BE2C (cell line): ENCODE data around the gene CLINT1.

ENCODE experiments used
- DNase-seq: peaks from one replicate; pipeline ENCODE4 v3.0.0-alpha.2; 2020
- H3K27me3 ChIP-seq: fragments of 250-450 bp; sonication (Bioruptor Pico); 2 replicates; pipeline ENCODE4 v1.5.1; 2020; ENCODE audit warnings: mild to moderate bottlenecking
- H3K36me3 ChIP-seq: fragments of 250-450 bp; sonication (Bioruptor Pico); 2 replicates; pipeline ENCODE4 v1.5.1; 2020; ENCODE audit warnings: mild to moderate bottlenecking
- H3K4me1 ChIP-seq: fragments of 250-450 bp; sonication (Bioruptor Pico); 2 replicates; pipeline ENCODE4 v1.5.1; 2020
- H3K4me3 ChIP-seq: 2 replicates; pipeline ENCODE4 v1.5.1; 2011; ENCODE audit warnings: low read depth, low read length
- H3K9me3 ChIP-seq: fragments of 250-450 bp; sonication (Bioruptor Pico); 2 replicates; pipeline ENCODE4 v1.5.1; 2020
- CTCF ChIP-seq: IDR thresholded peaks from 2 replicates; pipeline ENCODE4 v1.5.1; 2012; ENCODE audit warnings: mild to moderate bottlenecking, low read depth, low read length

Gene CLINT1

GRCh38 chr5:157802736-157803135, 56.2 kb downstream of the CLINT1 start:
- no peaks in the 10 kb centered on the region for H3K4me1 ChIP-seq
- TF ChIP-seq CTCF: no peak
- no peak overlapping the region for H3K4me3 ChIP-seq
- no peak for DNase-seq
- H3K36me3 ChIP-seq: peaks cover 48% of the 10 kb centered on the region
- no peaks in the 10 kb centered on the region for H3K27me3 ChIP-seq
- no peaks in the 10 kb centered on the region for H3K9me3 ChIP-seq

- H3K27me3 ChIP-seq: no peaks in the 10 kb centered on the region
- peaks cover 31% of the 10 kb centered on the region for H3K36me3 ChIP-seq
- no peak overlapping the region for H3K4me3 ChIP-seq
- no peak for DNase-seq
- no peaks in the 10 kb centered on the region for H3K4me1 ChIP-seq
- TF ChIP-seq CTCF: no peak
- H3K9me3 ChIP-seq: no peaks in the 10 kb centered on the region
Observed at GRCh38 chr5:157800137-157800536, 58.8 kb downstream of the CLINT1 start.

- Histone ChIP-seq H3K4me1 (no peaks in the 10 kb centered on the region), H3K4me3 (no peak overlapping the region), H3K36me3 (peaks cover 28% of the 10 kb centered on the region), H3K27me3 (no peaks in the 10 kb centered on the region), H3K9me3 (no peaks in the 10 kb centered on the region)
- no peak for TF ChIP-seq CTCF
- DNase-seq: no peak
Observed at GRCh38 chr5:157799578-157799977, 59.4 kb downstream of the CLINT1 start.

GRCh38 chr5:157793301-157793700, 65.6 kb downstream of the CLINT1 start:
- no peak for DNase-seq
- H3K36me3 ChIP-seq: peaks cover 30% of the 10 kb centered on the region
- no peaks in the 10 kb centered on the region for H3K9me3 ChIP-seq
- no peak for TF ChIP-seq CTCF
- H3K27me3 ChIP-seq: no peaks in the 10 kb centered on the region
- H3K4me3 ChIP-seq: no peak overlapping the region
- H3K4me1 ChIP-seq: no peaks in the 10 kb centered on the region

GRCh38 chr5:157785801-157786200, 73.1 kb downstream of the CLINT1 start:
- Histone ChIP-seq H3K4me3 (no peak overlapping the region), H3K4me1 (no peaks in the 10 kb centered on the region)
- no peak for TF ChIP-seq CTCF

GRCh38 chr5:157779221-157779620, 79.7 kb downstream of the CLINT1 start:
- Histone ChIP-seq H3K27me3 (no peaks in the 10 kb centered on the region), H3K4me1 (no peaks in the 10 kb centered on the region), H3K36me3 (no peaks in the 10 kb centered on the region), H3K9me3 (no peaks in the 10 kb centered on the region), H3K4me3 (no peak overlapping the region)
- DNase-seq: no peak
- TF ChIP-seq CTCF: no peak

More at GRCh38 chr5:157785801-157786200, 73.1 kb downstream of the CLINT1 start:
- peaks cover 30% of the 10 kb centered on the region for H3K36me3 ChIP-seq
- DNase-seq: no peak
- no peaks in the 10 kb centered on the region for H3K9me3 ChIP-seq
- H3K27me3 ChIP-seq: no peaks in the 10 kb centered on the region
